Fibroblast of lung (primary cell): ENCODE data around the gene TBC1D8. TPM values are rescaled to one million over a fixed set of nuclear protein-coding genes. Genes with fewer than 3 reads are reported as not detected.

ENCODE experiments used
- DNase-seq, 2 donors: peaks; one replicate each; pipeline versions ENCODE4 v3.0.0 to v3.0.0-alpha.2; 2010; ENCODE audit warnings: low read depth in 2 of 2
- H2AFZ ChIP-seq: 2 replicates; pipeline ENCODE4 v1.5.1; 2012; ENCODE audit warnings: low read length, control low read depth, inconsistent platforms
- H3K27ac ChIP-seq: 2 replicates; pipeline ENCODE4 v1.5.1; 2011; ENCODE audit warnings: low read length, control low read depth; ENCODE audit not compliant: insufficient read depth
- H3K27me3 ChIP-seq: 2 replicates; pipeline ENCODE4 v1.5.1; 2011; ENCODE audit warnings: mild to moderate bottlenecking, low read length; ENCODE audit not compliant: control insufficient read depth, insufficient read depth
- H3K36me3 ChIP-seq: 2 replicates; pipeline ENCODE4 v1.5.1; 2011; ENCODE audit warnings: low read length; ENCODE audit not compliant: control insufficient read depth, insufficient read depth
- H3K4me1 ChIP-seq: 2 replicates; pipeline ENCODE4 v1.5.1; 2011; ENCODE audit warnings: low read length; ENCODE audit not compliant: control insufficient read depth, insufficient read depth; ENCODE audit errors: extremely low read depth
- H3K4me2 ChIP-seq: 2 replicates; pipeline ENCODE4 v1.5.1; 2011; ENCODE audit warnings: low read length, control low read depth; ENCODE audit not compliant: insufficient read depth; ENCODE audit errors: extremely low read depth
- H3K4me3 ChIP-seq, 4 experiments: fragments of 200-600 bp in 1 of 4; sonication (generic) in 1 of 4; replicated peaks in 1 of 4; 2 replicates each; pipeline ENCODE4 v1.5.1; 2011 to 2016; ENCODE audit warnings: low read length in 4 of 4, low read depth in 3 of 4, mild to moderate bottlenecking in 3 of 4, control low read depth in 2 of 4, inconsistent platforms in 1 of 4, mixed read lengths in 1 of 4; ENCODE audit not compliant: insufficient read depth in 1 of 4; ENCODE audit errors: control extremely low read depth in 1 of 4
- H3K79me2 ChIP-seq: 2 replicates; pipeline ENCODE4 v1.5.1; 2012; ENCODE audit warnings: mild to moderate bottlenecking, low read length, inconsistent platforms; ENCODE audit not compliant: control insufficient read depth, insufficient read depth
- H3K9ac ChIP-seq: 2 replicates; pipeline ENCODE4 v1.5.1; 2011; ENCODE audit warnings: mild to moderate bottlenecking, low read length, control low read depth; ENCODE audit not compliant: insufficient read depth
- H3K9me3 ChIP-seq: 2 replicates; pipeline ENCODE4 v1.5.1; 2012; ENCODE audit warnings: low read depth, low read length; ENCODE audit not compliant: control insufficient read depth, insufficient read depth
- H4K20me1 ChIP-seq: 2 replicates; pipeline ENCODE4 v1.5.1; 2011; ENCODE audit warnings: low read length; ENCODE audit not compliant: control insufficient read depth, insufficient read depth; ENCODE audit errors: extremely low read depth
- EZH2 ChIP-seq: IDR thresholded peaks from 2 replicates; pipeline ENCODE4 v1.5.1; 2012; ENCODE audit warnings: low read length, control low read depth, mild to moderate bottlenecking; ENCODE audit errors: missing control alignments
- polyA plus RNA-seq, 2 donors: library from polyadenylated mRNA; depleted of rRNA in 1 of 2; stranded (reverse) in 1 of 2; unstranded in 1 of 2; fragments of >200 nt; gene quantifications; 2 replicates each; pipeline ENCODE4 v1.2.1, GENCODE V29; 2011 to 2012; ENCODE audit warnings: missing spikeins in 1 of 2
- total RNA-seq: library from RNA; depleted of rRNA; stranded (reverse); fragments of >200 nt; gene quantifications from 2 replicates; pipeline ENCODE4 v1.2.1, GENCODE V29; 2014
- TF ChIP-seq, protein P1 (sequence below), 2 donors: IDR thresholded peaks in 1 of 2; conservative IDR thresholded peaks in 1 of 2; 1 replicate in 1 of 2; 2 replicates in 1 of 2; pipeline ENCODE4 v1.5.1; 2011 to 2012; ENCODE audit warnings: low read length in 2 of 2, control low read depth in 1 of 2, inconsistent platforms in 1 of 2, low read depth in 1 of 2, mild to moderate bottlenecking in 1 of 2

The TBC1D8 gene
- total and polyA plus RNA-seq, 2 donors (not counting 1 experiment from before 2014, with no cell fraction given), result 3.8 to 5.4 TPM

GRCh38 chr2:101116841-101117552 lies 34.2 kb downstream of the TBC1D8 start:
- no peak overlapping the region for H3K9ac ChIP-seq
- no peak overlapping the region for H3K27ac ChIP-seq
- H3K4me3 ChIP-seq, result no peak overlapping the region
- no peak for DNase-seq
- no peak for TF ChIP-seq EZH2
- TF ChIP-seq, protein P1, sequence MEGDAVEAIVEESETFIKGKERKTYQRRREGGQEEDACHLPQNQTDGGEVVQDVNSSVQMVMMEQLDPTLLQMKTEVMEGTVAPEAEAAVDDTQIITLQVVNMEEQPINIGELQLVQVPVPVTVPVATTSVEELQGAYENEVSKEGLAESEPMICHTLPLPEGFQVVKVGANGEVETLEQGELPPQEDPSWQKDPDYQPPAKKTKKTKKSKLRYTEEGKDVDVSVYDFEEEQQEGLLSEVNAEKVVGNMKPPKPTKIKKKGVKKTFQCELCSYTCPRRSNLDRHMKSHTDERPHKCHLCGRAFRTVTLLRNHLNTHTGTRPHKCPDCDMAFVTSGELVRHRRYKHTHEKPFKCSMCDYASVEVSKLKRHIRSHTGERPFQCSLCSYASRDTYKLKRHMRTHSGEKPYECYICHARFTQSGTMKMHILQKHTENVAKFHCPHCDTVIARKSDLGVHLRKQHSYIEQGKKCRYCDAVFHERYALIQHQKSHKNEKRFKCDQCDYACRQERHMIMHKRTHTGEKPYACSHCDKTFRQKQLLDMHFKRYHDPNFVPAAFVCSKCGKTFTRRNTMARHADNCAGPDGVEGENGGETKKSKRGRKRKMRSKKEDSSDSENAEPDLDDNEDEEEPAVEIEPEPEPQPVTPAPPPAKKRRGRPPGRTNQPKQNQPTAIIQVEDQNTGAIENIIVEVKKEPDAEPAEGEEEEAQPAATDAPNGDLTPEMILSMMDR (conservative IDR thresholded peaks at IDR 0.05 in 1 of 2, IDR thresholded peaks at IDR 0.05 in 1 of 2; ENCODE audit: low read depth in 1 of 2, low read length in 2 of 2), result no peak
- no peak overlapping the region for H3K4me2 ChIP-seq
- H4K20me1 ChIP-seq, result no peaks in the 10 kb centered on the region
- no peaks in the 10 kb centered on the region for H3K79me2 ChIP-seq
- no peaks in the 10 kb centered on the region for H3K9me3 ChIP-seq
- H3K27me3 ChIP-seq, result no peaks in the 10 kb centered on the region
- H2AFZ ChIP-seq, result no peak overlapping the region
- H3K36me3 ChIP-seq, result no peaks in the 10 kb centered on the region
- H3K4me1 ChIP-seq, result peaks cover 12% of the 10 kb centered on the region

DNA sequence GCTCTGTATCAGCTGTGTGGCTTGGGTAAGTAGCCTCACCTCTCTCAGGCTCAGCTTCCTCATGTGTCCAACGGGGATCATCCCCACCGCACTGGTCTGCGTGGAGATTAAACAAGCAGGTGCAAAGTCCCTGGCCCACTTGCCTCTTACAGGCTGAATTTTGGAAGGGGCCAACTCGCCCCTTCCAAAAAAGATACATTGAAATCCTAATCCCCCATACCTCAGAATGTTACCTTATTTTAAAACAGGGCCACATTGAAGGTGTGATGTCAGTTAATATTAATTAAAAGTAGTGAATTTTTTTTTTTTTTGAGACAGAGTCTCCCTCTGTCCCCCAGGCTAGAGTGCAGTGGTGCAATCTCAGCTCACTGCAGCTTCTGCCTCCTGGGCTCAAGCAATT lies 34.8 kb downstream of the TBC1D8 start:
- H3K9ac ChIP-seq, result no peak overlapping the region
- no peaks in the 10 kb centered on the region for H3K27me3 ChIP-seq
- no peak overlapping the region for H3K27ac ChIP-seq
- H3K4me1 ChIP-seq, result peaks cover 14% of the 10 kb centered on the region
- H3K4me3 ChIP-seq, result no peak overlapping the region
- H4K20me1 ChIP-seq, result no peaks in the 10 kb centered on the region
- H3K4me2 ChIP-seq, result no peak overlapping the region
- H3K36me3 ChIP-seq, result no peaks in the 10 kb centered on the region
- no peak for DNase-seq
- H3K79me2 ChIP-seq, result no peaks in the 10 kb centered on the region
- H2AFZ ChIP-seq, result no peak overlapping the region
- TF ChIP-seq EZH2, result no peak
- TF ChIP-seq, protein P1 (conservative IDR thresholded peaks at IDR 0.05 in 1 of 2, IDR thresholded peaks at IDR 0.05 in 1 of 2; ENCODE audit: low read depth in 1 of 2, low read length in 2 of 2), result no peak
- H3K9me3 ChIP-seq, result no peaks in the 10 kb centered on the region

DNA sequence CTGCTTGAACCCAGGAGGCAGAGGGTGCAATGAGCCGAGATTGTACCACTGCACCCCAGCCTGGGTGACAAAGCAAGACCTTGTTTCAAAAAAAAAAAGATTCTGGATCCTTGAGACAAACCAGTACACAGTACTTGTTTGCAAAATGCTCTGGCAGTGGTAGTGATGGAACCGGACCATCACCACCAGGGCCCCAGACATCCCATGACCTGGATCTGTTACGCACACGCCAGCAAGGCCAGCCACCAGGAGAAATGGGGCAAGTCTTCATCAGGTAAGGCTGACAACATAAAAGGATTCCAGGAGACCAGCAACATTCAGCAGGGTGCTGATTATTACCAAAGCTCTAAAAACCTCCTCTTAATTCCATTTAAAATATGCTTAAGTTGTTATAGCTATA lies 35.5 kb downstream of the TBC1D8 start:
- no peak for TF ChIP-seq EZH2
- TF ChIP-seq, protein P1 (conservative IDR thresholded peaks at IDR 0.05 in 1 of 2, IDR thresholded peaks at IDR 0.05 in 1 of 2; ENCODE audit: low read depth in 1 of 2, low read length in 2 of 2), result no peak
- H3K27me3 ChIP-seq, result no peaks in the 10 kb centered on the region
- no peaks in the 10 kb centered on the region for H3K9me3 ChIP-seq
- H3K27ac ChIP-seq, result no peak overlapping the region
- H3K79me2 ChIP-seq, result no peaks in the 10 kb centered on the region
- no peaks in the 10 kb centered on the region for H4K20me1 ChIP-seq
- no peak overlapping the region for H2AFZ ChIP-seq
- H3K9ac ChIP-seq, result no peak overlapping the region
- H3K4me3 ChIP-seq, result no peak overlapping the region
- no peak overlapping the region for H3K4me2 ChIP-seq
- DNase-seq, result no peak
- no peaks in the 10 kb centered on the region for H3K36me3 ChIP-seq
- peaks cover 13% of the 10 kb centered on the region for H3K4me1 ChIP-seq
